Mucosa of stomach (tissue), 1 donor: Measurements from ENCODE around the gene EXOC3L4.
"Not testable (repeated sequence)": the region's sequence is repeated elsewhere in the genome, so short reads cannot be mapped to it uniquely, and the experiment has no call there.

Source experiments
- H3K27me3 ChIP-seq: one replicate; pipeline ENCODE4 v1.7.0; 2013; ENCODE audit warnings: mild to moderate bottlenecking, low read length; ENCODE audit not compliant: control insufficient read depth, insufficient read depth
- H3K36me3 ChIP-seq: one replicate; pipeline ENCODE4 v1.7.0; 2013; ENCODE audit warnings: low read length; ENCODE audit not compliant: control insufficient read depth, insufficient read depth
- H3K4me1 ChIP-seq: one replicate; pipeline ENCODE4 v1.7.0; 2013; ENCODE audit warnings: mild to moderate bottlenecking, low read length; ENCODE audit not compliant: control insufficient read depth, insufficient read depth
- H3K4me3 ChIP-seq: one replicate; pipeline ENCODE4 v1.7.0; 2013; ENCODE audit warnings: low read length
- H3K9ac ChIP-seq: one replicate; pipeline ENCODE4 v1.7.0; 2013; ENCODE audit warnings: mild to moderate bottlenecking, low read length, moderate library complexity
- H3K9me3 ChIP-seq: one replicate; pipeline ENCODE4 v1.7.0; 2013; ENCODE audit warnings: mild to moderate bottlenecking, low read length, moderate library complexity; ENCODE audit not compliant: control insufficient read depth
- donor health status: Pancreatic carcinoma.

Gene EXOC3L4

DNA sequence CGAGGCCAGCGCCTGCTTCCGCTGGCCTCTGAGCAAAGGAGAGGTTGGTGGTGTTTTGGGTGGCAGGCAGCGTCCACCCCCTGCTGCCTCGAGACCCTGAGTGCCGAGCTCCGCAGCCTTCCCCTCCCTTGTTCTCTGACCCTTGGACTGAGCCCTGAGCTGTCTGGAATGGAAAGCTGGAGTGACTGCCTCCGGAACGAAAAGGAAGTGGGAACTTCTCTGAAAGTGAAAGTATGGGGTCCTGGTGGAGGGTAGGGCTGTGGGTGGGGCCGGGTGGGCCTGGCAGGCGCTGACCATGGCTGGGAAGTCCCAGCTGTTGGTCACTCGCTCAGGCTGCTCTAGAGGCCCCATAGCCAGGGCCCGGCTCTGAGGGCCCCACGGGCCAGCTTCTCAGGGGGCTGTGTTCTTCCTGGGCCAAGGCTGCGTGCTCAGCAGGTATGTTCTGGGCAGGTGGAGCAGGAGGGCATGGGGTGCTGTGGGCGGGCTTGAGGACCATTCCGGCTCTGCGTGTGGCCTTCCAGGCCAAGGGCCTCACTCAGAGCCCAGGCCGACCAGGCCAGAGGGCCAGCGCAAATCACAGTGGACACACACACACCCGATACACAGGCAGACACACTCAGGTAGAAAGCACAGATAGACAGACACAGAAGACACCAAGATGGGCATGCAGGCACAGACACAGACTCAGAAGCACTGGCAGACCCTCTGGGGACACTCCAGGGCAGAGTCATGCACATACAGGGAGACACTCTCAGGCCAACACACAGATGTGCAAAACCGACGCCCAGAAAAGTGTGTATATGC lies at the start of gene EXOC3L4:
TSS of gene EXOC3L4 (plus strand) at position 320 of the 804 bp plus-strand sequence. CDS start 5,495 bp downstream, outside the sequence.
- peaks cover 48% of the 10 kb centered on the region for H3K4me1 ChIP-seq
- no peaks in the 10 kb centered on the region for H3K9me3 ChIP-seq
- no peaks in the 10 kb centered on the region for H3K36me3 ChIP-seq
- H3K9ac ChIP-seq, result peak within 1 kb of the TSS; percentile 52
- peaks cover 5% of the 10 kb centered on the region for H3K27me3 ChIP-seq
- peak within 1 kb of the TSS; percentile 9 for H3K4me3 ChIP-seq

DNA sequence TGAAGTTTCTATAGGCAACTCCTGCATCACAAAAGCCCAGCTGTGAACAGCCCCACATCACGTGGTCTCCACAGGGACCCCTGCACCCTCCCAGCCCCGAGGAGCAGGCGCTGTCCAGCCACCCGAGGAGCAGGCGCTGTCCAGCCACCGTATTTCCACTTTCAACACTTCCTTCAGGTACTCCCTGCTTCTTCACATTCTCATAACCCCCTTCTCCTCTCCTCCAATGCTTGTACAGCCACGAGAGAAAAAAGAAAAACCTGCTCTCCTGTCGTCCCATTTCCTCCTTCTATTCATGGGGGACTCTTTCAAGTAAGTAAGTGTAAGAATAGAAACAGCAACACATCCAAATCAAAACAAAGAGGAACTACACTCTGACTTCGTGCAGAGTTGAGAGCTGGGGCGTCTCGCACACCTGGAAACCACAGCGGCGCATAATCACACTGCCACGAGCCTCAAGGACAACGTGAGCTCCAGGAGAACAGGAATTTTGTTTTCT lies 49.1 kb upstream of the EXOC3L4 start:
- no peak overlapping the region for H3K9ac ChIP-seq
- H3K4me1 ChIP-seq, result no peaks in the 10 kb centered on the region
- no peaks in the 10 kb centered on the region for H3K9me3 ChIP-seq
- no peaks in the 10 kb centered on the region for H3K36me3 ChIP-seq
- H3K27me3 ChIP-seq, result no peaks in the 10 kb centered on the region
- no peak overlapping the region for H3K4me3 ChIP-seq

DNA sequence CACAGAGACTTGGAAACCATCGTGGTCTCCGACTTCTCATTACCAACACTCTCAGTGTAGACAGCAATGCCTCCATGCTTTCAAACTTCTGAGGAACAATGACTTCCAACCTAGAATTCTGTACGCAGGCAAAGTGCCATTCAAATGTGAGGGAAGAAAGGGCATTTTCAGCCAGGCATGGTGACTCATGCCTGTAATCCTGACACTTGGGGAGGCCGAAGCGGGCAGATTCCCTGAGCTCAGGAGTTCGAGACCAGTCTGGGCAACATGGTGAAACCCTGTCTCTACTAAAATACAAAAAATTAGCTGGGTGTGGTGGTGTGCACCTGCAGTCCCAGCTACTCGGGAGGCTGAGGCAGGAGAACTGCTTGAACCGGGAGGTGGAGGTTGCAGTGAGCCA lies 47.1 kb upstream of the EXOC3L4 start:
- not testable (repeated sequence) for H3K9me3 ChIP-seq, H3K4me1 ChIP-seq, H3K27me3 ChIP-seq, H3K36me3 ChIP-seq, H3K4me3 ChIP-seq, H3K9ac ChIP-seq

DNA sequence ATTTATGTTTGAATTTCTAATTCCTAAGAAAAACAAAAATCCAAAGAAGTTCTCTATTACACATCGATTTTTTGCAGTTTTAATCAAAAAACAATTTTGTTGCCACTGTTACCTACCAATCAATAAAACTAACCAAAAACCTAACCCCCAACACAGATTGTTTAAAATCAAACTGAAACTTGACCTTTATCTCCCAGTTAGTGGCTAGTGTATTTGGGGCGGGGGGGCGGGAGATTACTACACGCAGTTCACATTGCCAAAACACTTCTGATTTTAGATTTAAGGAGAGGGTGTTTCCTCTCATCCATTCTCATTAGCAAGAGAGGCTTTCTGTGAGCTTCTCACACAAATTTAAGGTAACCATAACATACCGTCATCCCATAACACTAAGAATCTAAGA lies 43.6 kb upstream of the EXOC3L4 start:
- Histone ChIP-seq H3K4me3 (no peak overlapping the region), H3K36me3 (no peaks in the 10 kb centered on the region), H3K9ac (no peak overlapping the region), H3K27me3 (no peaks in the 10 kb centered on the region), H3K9me3 (no peaks in the 10 kb centered on the region), H3K4me1 (peaks cover 7% of the 10 kb centered on the region)

DNA sequence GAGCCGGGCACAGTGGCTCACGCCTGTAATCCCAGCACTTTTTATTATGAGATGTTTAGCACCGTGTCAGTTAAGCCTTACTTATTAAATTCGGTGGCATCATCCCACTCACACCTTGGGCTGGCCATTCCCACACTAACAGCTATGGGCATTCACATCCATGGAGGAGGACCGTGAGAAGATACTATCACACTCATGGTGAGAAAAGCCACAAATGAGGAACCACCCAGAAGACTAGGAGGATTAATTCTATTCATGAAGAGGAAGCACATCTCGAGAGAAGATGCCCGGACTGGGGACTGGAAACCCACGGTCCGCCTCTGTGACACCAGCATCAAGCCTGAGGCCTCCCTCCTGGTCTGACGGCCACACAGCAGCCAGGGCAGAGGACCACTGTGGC lies 42.1 kb upstream of the EXOC3L4 start:
- no peak overlapping the region for H3K9ac ChIP-seq
- no peaks in the 10 kb centered on the region for H3K36me3 ChIP-seq
- H3K9me3 ChIP-seq, result no peaks in the 10 kb centered on the region
- peaks cover 7% of the 10 kb centered on the region for H3K4me1 ChIP-seq
- no peaks in the 10 kb centered on the region for H3K27me3 ChIP-seq
- H3K4me3 ChIP-seq, result no peak overlapping the region

DNA sequence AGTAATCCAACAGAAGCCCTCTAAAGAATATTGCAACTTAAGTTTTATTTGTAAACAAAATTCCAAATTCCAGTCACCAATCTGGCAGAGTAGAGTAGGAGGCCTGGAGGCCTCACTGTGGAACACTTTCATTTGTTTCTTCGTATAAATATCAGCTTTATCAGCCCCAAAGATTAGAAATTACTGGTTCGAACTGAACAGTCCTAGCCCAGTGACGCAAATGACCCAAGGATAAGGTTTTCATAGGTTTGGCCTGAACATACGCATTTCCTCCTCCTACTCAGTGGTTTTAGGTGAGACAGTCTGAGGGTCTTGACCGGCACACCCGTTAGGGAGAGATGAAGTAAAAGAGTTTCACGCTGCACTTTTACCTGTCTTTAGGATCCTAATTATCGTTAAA lies 38.8 kb upstream of the EXOC3L4 start:
- Histone ChIP-seq H3K9ac (peak overlapping the region; percentile 65), H3K4me3 (peak overlapping the region; percentile 45), H3K4me1 (peaks cover 18% of the 10 kb centered on the region)

DNA sequence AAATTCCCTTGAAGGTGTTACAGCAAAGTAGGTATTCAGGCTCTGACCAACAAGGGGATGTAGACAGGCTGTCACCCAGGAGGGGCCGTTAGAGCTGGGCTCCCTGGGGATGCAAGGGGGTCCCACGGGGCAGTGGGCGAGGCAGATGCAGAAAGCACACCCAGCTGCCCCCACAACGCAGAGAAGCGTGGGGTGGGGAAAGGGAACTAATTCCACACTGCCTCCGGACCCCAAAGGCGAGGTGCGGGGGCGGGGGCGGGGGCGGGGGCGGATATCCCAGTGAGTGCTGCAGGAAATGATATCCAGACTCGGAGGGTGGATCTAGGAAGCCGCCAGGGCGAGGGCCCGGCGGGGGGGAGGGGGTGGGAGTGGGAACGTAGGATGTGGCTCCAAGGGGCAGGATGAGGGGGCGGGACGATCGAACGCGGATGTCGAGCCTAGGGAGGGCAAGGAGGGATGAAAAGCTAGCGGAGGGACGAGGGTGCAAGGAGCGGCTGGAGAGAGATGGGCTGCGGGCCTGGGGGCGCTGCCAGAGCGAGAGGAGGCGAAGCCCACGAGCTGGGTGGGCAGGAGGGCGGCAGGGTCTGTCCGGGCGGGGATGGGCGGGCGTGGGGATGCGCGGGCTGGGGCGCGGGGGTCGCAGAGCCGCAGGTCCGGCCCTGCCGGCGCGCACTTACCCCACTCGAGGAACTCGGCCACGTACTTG lies 38.0 kb upstream of the EXOC3L4 start:
- peaks cover 18% of the 10 kb centered on the region for H3K4me1 ChIP-seq
- no peaks in the 10 kb centered on the region for H3K36me3 ChIP-seq
- no peaks in the 10 kb centered on the region for H3K27me3 ChIP-seq
- H3K4me3 ChIP-seq, result peak overlapping the region; percentile 45
- H3K9me3 ChIP-seq, result no peaks in the 10 kb centered on the region
- peak overlapping the region; percentile 65 for H3K9ac ChIP-seq

More for the DNA sequence above, 38.8 kb upstream of the EXOC3L4 start:
- Histone ChIP-seq H3K36me3 (no peaks in the 10 kb centered on the region), H3K9me3 (no peaks in the 10 kb centered on the region), H3K27me3 (no peaks in the 10 kb centered on the region)

DNA sequence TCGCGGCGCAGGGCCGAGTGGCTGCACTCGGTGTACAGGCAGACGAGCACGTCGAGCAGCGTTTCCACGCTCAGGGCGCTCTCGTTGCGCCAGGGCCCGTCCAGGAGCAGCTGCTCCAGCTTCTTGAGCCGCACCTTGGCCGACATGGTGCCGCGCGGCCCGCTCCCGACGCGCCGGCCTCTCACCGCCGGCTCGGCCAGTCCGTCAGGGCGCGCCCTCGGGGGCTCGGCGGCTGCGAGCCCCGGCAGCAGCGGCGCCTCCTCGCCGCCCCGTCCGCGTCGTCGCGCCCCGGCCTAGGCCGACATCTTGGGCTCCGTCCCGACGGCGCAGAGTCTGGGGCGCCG lies 37.5 kb upstream of the EXOC3L4 start:
- H3K27me3 ChIP-seq, result no peaks in the 10 kb centered on the region
- no peaks in the 10 kb centered on the region for H3K9me3 ChIP-seq
- no peaks in the 10 kb centered on the region for H3K36me3 ChIP-seq
- peaks cover 18% of the 10 kb centered on the region for H3K4me1 ChIP-seq
- no peak overlapping the region for H3K4me3 ChIP-seq
- H3K9ac ChIP-seq, result peak overlapping the region; percentile 65

DNA sequence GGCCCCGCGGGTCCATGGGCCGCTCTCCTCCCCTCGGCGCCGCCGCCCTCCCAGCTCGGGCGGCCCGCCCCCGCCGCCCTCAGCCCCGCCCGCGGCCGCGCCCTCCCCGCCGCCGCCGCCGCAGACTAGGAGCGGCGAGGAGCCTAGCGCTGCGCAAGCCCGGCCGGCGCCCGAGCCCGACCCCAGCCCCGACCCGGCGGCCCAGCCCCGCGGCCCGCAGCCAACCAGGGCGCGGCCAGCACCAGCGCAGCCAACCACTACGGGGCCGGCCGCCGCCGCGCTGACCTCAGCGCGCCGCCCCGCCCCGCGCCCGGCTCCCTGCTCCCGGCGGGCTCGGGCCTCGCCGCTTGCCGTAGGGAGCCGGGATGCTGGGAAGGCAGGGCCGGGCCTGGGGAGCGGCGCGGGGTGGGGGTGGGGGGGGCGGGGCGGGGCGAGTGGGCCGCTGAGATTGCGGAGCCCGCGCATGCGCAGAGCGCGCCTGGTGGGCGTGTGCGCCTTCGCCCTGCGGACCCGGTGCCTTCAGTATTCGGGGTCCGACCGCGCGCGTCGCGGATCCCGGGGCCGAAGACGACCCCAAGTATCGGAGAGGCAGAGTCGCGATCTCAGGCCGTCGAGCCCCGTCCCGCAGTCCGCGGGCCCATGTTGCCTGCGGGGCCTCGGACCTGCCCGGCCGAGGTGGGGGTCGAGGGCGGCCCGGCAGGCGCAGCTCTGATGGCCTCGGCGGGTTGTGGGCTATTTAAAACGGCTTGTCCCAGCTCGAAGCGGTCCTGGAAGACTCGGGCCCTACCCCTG lies 37.0 kb upstream of the EXOC3L4 start, which contains the start of gene CDC42BPB:
TSS of gene CDC42BPB (minus strand) at position 178 of the 792 bp plus-strand sequence. CDS start 376 bp downstream, outside the sequence.
- no peaks in the 10 kb centered on the region for H3K9me3 ChIP-seq
- peak within 1 kb of the TSS; percentile 89 for H3K9ac ChIP-seq
- H3K4me1 ChIP-seq, result peaks cover 18% of the 10 kb centered on the region
- H3K4me3 ChIP-seq, result peak within 1 kb of the TSS; percentile 89
- H3K36me3 ChIP-seq, result no peaks in the 10 kb centered on the region
- H3K27me3 ChIP-seq, result no peaks in the 10 kb centered on the region

DNA sequence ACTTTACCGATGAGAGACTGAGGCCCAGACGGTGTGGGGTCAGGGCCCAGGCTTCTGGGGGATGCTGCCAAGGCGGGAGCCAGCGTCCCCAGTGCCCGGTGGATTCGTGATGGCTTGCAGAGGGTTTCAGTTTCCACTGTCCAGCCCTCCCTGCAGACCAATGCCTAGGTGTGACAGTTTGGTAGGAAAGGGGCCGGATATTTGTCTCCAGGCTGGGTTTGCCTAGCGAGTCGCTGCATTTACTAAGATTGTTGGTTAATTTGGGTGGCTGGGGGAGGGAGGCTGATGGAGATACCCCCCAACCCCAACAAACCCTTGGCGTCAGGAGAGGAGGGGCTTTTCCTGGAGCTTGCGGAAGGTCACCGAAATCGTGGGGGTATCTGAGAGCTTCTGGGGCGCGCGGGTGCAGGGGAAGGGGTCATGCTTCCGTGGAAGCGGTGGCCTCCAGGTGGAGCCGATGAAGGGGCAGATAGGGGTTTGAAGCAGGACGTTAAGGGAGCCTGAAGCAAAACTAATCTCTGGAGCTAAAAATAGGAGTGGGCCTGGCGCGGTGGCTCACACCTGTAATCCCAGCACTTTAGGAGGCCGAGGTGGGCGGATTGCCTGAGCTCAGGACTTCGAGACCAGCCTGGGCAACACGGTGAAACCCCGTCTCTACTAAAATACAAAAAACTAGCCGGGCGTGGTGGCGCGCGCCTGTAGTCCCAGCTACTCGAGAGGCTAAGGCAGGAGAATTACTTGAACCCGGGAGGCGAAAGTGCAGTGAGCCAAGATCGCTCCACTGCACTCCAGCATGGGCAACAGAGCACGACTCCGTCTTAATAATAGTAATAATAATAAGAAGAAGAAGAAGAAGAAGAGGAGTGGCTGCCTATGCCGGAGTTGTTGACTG lies 36.1 kb upstream of the EXOC3L4 start:
- Histone ChIP-seq H3K27me3 (no peaks in the 10 kb centered on the region), H3K4me3 (peak overlapping the region; percentile 89), H3K4me1 (peaks cover 18% of the 10 kb centered on the region), H3K9ac (peak overlapping the region; percentile 89), H3K9me3 (no peaks in the 10 kb centered on the region), H3K36me3 (no peaks in the 10 kb centered on the region)

DNA sequence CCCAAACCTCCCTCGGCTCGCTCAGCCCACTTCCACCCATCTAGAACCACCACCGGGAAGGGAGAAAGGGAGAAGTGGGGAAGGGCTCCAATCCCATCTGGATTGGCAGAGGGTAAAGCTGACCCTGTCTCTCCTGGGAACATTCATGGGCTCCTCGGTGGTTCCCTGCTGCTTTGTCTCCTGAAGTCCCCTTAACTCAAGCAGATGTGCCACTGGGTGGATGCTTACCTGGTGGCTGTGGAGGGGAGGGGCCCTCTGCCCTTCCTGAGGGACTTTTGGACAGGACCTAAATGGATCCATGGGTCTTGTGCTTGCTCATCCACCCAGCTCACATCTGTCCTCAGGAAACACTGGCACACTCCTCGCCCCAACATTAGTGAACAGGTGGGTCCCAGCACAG lies 35.0 kb upstream of the EXOC3L4 start:
- H3K9me3 ChIP-seq, result no peaks in the 10 kb centered on the region
- no peak overlapping the region for H3K4me3 ChIP-seq
- no peak overlapping the region for H3K9ac ChIP-seq
- no peaks in the 10 kb centered on the region for H3K36me3 ChIP-seq
- peaks cover 18% of the 10 kb centered on the region for H3K4me1 ChIP-seq
- H3K27me3 ChIP-seq, result no peaks in the 10 kb centered on the region
